ENCODE data around the gene RSF1.
A peak's percentile ranks its signal among the peaks of the same experiment; 100 is the strongest.

The RSF1 gene

DNA sequence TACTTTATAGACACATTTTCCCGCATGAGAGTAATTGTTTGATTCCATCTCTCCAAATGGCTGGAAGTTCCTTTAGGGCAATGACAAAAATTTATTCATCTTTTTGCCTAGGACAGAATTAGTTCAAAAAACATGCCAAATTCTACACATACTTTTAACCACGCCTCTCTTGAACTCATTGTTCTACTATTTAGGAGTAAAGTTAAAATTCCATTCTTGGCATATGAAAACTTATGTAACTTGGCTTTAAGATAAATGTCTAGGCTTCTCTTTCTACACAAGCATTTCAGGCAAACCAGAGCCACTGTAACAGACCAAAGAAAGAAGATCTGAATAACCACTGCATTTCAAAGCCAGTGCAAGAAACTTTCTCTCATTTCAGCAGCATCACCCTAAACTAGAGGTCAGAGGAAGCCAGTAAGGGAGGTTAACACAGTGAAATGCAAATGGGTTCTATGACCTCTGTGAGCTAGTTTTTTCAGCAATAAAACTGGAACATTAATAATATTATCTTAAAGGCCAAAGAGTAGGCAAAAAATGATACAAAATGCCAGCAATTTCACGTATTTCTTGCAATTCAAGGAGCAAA, 73.0 kb downstream of the RSF1 start:
- no peak for DNase-seq

DNA sequence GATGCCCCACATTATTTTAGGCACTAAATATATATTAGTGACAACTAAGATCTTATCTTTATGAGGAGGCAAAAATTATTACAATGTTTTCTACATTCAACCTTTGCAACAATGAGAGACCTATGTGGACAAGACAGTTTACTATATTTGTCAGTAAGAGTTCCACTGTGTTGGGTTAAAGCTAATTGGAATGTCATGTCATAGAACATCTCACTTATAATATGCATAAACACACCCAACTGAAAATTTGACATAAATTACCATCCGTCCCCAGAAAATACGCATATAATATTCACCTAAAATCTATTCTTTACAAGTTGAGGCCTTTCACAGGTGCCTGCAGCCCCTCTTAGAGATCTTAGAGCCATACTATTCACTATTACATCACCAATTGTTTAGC, 84.0 kb downstream of the RSF1 start:
- no peak for DNase-seq

DNA sequence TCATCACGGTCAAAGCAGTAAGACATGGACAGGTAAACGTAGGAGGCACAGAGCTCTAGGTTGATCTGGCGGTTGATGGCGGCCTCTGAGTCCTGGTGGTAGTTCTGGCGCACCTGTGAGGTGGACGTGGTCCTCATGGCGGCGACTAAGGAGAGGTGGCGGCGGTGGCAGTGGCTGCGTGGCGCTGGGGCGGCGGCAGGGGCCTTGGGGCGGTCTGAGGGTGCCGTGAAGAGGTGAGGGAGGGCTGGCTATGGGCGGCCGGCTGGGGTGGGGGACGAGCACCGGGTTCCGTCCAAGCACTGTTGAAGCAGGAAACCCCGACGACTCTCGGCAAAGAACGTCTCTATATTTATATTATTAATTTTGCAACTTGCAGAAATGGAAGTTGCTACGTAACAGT, 85.6 kb downstream of the RSF1 start:
- DNase-seq: no peak

DNA sequence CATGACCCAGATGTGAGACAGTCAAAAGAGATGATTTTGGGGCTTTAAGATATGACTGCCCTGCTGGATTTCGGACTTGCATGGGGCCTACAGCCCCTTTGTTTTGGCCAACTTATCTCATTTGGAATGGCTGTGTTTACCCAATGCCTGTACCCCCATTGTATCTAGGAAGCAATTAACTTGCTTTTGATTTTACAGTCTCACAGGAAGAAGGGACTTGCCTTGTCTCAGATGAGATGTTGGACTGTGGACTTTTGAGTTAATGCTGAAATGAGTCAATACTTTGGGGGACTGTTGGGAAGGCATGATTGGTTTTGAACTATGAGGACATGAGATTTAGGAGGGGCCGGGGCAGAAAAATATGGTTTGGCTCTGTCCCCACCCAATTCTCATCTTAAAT, 88.4 kb downstream of the RSF1 start:
- no peak for DNase-seq

DNA sequence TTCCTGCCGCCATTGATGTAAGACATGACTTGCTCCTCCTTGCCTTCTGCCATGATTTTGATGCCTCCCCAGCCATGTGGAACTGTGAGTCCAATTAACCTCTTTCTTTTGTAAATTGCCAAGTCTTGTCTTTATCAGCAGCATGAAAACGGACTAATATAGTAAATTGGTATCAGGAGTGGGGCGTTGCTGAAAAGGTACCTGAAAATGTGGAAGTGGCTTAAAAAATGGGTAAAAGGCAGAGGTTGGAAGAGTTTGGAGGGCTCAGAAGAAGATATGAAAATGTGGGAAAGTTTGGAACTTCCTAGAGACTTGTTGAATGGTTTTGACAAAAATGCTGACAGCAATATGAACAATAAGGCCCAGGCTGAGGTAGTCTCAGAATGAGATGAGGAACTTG, 89.7 kb downstream of the RSF1 start:
- no peak for DNase-seq

DNA sequence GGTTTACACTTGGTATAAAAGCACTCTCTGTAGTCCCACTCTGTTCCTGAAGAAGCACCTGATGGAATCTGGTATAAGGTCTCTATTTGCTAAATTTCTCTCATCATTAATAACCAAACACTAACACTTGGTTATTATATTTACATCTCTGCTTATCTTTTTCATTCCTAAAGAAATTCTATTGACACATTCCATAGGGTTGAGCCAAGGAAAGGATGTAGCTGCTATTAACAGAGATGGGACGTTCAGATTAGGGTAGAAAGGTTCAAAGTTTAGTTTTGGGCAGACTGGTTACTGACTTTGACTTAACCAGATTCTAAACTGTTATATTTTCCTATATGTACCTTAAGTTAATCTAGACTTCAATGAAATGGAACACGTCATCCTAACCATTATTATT, 91.5 kb downstream of the RSF1 start:
- DNase-seq: no peak

DNA sequence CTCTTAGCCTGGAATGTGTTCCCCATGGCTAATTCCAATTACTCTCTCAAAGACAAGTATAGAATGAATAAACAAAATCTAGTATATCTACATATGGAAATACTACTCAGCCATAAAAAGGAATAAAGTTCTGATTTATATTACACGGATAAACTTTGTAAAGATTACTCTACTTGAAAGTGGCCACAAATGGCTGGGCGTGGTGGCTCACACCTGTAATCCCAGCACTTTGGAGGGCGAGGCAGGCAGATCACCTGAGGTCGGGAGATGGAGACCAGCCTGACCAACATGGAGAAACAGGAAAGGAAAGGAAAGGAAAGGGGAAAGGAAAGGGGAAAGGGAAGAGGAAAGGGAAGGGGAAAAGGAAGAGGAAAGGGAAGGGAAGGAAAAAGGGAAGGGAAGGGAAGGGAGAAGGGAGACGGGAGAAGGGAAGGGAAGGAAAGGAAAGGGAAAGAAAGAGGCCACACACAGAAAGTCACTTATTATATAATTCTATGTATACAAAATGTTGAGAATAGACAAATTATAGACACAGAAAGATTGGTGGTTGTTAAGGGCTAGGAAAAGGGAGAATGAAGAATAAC, 92.2 kb downstream of the RSF1 start:
- no peak for DNase-seq

DNA sequence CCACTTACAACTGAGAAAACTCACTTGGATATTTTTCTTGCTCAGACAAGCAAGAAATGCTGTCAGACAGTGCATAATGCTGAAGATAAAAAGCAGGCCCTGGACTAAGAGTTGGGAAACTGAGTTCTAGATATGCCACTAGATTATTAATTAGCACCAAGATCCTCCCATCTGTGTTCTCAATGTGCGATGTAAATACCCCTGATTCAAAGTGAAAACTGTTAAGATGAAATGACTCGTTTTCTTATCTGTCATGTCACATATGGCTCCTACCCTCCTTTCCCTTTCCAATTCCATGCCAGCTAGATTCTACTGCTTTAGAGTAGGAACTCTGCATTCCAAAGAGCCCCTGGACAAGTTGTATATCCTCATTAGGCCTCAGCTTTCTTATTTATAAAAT, 94.0 kb downstream of the RSF1 start:
- peak in 1 of 5 experiments; percentile 20 for DNase-seq

DNA sequence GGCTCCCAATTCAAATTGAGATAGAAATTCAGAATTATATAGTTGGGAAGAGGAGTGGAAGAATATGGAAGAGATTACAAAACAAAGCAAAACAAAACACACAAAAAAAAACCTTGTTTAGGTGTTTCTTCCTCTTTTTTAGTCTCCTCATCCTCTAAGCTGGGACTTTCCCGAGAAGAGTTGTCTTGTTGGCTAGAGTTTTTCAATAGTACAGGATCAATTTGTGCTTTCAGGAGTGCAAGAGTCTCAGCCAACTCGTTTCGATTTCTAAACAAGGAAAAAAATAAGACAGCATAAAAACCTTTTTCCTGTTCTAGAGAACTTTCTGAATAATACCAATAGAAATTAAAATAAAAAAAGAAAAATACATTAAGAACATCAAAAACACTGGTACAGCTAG, 95.1 kb downstream of the RSF1 start:
- no peak for DNase-seq

DNA sequence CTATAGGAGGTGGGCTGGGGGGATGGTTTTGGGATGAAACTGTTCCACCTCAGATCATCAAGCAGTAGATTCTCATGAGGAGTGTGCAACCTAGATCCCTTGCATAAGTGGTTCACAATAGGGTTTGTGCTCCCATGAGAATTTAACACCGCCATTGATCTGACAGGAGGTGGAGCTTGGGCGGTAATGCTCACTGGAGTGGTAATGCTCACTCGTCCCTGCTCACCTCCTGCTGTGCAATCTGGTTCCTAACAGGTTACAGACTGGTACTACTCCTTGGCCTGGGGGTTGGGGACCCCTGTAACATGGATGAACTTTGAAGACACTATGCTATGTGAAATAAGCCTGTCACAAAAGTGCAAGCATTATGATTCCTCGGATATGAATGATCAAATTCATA, 95.9 kb downstream of the RSF1 start:
- no peak for DNase-seq

DNA sequence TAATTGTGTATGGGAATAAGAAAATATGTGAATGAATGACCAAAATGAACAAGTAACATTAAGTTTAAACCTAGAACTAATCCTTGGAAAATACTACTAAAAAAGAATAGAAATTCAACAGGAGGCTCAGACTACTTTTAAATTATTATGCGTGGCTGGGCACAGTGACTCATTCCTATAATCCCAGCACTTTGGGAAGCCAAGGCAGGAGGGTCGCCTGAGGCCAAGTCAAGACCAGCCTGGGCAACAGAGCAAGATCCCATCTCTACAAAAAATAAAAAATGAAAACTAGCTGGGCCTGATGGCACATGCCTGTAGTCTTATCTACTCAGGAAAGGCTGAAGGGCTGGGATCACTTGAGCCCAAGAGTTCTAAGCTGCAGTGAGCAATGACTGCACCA, 97.5 kb downstream of the RSF1 start:
- no peak for DNase-seq

DNA sequence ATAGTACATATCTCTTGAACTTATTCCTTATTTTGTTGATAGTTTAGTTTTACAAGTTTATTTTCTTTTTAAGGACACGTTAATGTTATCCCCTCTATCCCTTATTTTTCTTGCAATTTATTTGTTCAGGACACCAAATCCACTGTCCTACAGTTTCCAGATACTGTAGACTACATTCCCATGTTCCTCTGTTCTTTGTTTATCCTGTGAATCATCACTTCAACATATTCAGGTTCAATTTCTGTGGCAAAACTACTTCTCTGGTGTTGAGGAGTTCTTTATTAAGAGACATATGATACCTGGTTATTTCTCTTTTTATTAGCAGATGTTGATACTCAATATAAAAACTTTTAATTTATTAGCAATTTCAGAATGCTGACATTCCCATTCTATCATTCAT, 110.2 kb downstream of the RSF1 start:
- no peak for DNase-seq

DNA sequence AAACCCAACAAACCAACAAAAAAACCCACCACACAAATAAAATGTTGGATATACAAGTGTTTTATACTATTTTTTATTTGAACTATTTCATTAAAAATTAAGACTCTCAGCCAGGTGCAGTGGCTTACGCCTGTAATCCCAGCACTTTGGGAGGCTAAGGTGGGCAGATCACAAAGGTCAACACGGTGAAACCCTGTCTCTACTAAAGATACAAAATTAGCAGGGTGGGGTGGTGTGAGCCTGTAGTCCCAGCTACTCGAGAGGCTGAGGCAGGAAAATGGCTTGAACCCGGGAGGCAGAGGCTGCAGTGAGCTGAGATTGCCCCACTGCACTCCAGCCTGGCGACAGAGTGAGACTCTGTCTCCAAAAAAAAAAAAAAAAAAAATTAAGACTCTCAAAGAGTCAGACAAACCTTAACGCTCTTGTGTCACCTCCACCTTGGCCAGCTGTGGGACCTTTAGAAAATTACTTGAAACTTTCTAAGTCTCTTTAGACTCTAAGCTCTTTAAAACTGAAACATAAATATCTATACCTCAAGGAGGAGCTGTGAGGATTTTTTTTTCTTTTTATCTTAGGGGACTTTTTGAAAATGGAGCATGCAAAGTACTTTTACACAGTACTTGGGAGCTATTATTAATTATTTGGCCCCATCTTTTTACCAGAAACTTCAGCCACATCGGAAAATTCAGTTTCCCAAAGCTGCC, 114.5 kb downstream of the RSF1 start:
- no peak for DNase-seq

DNA sequence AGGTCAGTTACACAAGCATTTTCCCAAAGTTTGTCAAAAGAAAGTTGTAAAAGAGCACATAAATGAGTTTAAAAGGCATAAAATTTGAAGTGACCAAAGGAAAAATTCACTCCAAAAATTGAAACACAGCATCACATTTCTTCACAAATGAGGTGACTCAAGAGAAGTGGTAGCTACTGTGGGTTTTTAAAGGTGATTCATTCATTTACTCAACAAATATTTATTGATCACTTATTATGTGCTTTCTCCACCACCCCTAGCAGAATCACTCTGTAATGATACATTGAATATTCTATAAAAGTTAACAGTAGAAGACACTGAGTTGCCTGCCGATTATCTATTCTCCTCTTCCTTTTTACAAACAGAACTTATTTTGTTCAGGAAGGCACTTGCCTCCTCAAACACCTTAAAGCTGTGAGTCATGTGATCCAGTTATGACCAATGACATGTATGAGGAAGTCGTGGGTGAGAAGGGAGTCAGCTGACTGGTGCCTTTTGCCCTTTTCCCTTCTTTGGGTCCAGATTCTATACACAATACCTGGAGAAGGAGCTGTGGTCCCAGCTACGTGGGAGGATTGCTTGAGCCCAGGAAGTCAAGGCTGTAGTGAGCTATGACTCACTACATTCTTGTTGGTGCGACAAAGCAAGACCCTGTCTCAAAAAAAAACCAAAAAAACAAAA, 115.2 kb downstream of the RSF1 start:
- DNase-seq: peak in 1 of 5 experiments; percentile 12

DNA sequence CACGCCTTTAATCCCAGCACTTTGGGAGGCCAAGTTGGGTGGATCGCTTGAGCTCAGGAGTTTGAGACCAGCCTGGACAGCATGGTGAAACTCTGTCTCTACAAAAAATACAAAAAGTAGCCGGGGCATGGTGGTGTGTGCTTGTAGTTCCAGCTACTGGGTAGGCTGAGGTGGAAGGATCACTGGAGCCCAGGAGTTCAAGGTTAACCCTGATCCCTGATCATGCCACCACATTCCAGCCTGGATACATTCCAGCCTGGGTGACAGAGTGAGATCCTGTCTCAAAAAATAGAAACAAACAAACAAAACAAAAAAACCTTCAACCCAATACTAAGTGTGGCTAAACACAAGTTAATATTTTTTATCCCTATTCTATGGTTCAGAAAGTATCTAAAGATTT, 116.5 kb downstream of the RSF1 start:
- no peak for DNase-seq

DNA sequence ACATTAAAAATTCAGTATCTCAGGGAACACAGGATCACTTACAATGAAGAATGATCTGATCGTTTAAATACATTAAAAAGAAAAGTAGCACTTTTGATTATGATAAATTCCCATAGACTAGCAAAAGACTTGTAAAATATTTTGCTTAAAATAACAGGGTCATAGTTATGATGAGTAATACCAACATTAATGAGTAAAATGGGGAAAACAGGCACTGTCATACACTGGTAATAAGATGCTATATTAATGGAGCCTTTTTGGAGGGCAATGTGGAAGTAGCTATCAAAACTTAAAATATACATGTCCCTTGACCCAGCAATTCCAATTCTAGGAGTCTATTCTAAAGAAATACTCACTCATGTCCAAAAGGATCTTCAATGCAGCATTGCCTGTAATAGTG, 121.1 kb downstream of the RSF1 start:
- DNase-seq: no peak

DNA sequence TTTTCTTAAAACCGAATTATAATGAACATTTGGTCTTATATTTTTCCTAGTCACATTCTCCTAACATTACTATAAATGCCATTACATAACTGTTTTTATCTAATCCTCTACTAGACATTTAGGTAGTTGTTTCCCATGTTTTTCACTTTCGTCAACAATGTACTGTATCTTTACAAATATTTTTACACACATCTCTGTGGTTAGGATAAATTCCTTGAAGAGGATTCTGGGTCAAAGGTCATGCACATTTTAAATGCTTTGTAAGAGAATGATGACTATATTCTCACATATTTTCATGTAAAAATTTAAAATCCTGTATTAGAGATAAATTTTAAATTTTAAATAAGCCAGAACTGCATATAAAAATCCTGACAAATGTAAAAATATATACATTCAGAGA, 121.6 kb downstream of the RSF1 start:
- no peak for DNase-seq

DNA sequence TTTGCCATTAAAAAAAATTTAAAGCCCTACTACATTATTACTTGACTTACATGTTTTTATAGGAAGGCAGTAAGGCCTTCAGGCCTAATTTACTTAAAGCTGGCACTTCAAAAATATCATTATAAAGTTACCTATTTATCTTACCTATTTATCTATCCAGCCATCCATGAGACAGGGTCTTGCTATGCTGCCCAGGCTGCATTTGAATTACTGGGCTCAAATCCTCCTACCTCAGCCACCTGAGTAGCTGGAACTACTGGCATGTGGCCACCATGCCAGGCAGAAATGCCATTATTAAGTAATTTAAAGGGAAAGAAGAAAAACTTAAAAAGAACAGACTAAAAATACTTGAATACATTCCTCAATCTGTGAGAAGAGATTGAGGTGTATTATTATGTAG, 122.7 kb downstream of the RSF1 start:
- DNase-seq: no peak

DNA sequence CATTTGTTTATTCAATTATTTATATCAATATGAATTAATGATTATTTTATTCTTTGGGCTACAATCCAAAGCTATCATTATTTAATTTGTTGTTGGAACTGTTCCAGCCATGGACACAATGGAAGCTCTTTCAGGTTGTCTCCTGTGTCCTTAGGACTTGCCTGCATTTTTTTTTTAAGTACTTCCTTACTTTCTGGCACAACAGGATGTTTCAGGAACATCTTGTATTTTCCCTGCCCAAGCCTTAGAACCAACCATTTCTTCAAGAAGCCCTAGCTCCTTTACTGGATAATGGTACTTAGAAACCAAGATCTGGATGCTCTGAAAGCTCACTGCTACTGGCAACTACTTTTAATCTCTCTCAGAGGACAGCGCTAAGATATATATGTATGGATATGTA, 125.1 kb downstream of the RSF1 start:
- DNase-seq: no peak

DNA sequence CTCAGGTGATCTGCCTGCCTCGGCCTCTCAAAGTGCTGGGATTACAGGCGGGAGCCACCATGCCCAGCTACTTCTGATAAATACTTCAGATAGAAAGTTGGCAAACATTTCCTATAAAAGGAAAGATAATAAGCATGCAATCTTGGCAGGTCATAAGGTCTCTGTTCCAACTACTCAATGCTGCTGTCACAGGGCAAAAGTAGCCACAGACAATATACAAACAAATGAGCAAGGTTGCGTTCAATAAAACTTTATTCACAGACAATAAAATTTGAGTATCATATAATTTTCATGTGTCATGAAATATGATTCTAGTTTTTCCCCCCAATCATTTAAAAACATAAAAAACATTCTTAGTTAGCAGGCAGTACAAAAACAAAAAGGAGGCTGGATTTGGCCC, 129.9 kb downstream of the RSF1 start:
- DNase-seq: no peak

DNA sequence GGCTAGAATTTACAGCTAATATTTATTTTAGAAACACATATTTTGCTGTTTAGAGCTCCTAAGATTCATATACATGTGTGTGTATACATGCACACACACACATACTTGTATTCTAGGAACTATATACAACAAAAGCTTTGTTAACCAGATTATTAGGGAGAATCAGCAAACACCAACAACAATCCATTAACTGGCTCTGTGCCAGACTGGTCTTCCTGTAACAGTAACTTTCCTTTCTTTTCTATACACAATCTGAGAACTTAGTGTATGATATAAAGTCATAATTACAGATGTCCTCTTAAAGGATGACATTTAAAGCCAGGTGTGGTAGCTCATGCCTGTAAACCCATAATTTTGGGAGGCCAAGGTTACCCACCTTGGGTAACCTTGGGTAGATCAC, 133.4 kb downstream of the RSF1 start:
- no peak for DNase-seq

DNA sequence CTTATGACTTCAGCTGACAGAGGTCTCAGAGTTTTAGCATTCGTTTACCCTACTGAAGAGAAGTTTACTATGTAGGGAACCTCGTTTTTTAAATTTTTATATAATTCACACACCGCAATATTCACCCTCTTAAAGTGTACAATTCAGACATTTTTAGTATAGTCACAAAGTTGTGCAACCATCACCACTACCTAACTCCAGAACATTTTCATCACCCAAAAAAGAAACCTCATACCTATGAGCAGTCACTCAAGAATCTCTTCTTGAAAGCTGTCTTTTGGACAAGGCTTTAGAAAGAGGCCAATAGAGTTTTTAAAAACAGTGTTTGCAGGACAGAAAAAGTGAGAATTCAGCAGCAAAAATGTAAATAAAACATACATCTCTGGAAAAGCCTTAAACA, 143.4 kb downstream of the RSF1 start:
- DNase-seq: no peak

DNA sequence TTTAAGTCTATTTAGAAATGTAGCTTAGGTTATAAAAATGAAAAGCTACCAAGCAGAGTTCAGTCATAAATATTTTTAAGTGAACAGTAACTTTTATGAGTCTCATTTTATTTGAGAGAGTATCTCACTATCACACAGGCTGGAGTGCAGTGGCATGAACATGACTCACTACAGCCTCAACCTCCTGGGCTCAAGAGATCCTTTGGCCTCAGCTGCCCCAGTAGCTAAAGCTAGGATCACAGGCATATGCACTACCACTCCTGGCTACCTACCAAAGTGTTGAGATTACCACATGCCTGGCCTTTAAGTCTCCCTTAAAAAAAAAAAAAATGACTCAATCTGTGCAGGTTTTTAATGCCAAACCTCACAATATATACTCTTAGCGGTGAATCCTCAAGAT, 148.3 kb downstream of the RSF1 start:
- DNase-seq: no peak

DNA sequence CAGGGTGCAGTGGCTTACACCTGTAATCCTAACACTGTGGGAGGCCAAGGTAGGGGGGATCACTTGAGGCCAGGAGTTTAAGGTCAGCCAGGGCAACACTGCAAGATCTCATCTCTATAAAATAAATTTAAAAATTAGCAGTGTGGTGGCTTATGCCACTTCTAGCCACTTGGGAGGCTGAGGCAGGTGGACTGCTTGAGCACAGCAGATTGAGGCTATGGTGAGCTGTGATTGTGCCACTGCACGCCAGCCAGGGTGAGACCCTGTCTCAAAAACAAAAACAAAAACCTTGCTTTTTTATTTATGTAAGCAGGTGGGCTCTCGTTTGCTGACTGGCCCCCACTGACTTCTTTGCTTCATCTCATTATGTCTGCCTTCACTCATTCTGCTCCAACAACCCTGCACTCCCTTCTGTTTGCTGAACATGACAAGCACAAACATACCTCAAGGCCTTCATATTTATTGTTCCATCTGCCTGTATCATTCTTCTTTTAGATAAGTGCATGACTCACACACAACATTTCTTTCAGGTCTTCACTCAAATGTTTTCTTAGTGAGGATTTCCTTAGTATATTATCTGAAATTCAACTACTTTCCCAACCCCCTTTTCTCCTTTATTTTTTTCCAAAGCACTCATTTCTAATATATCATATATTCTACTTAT, 150.5 kb downstream of the RSF1 start:
- DNase-seq: no peak

Data from T-helper 2 cell (primary cell).